SU-DHL-6 (cell line): ENCODE data around the gene SCEL.

Experiments
- H2AFZ ChIP-seq: fragments of 200-600 bp; sonication (generic); 2 replicates; pipeline ENCODE4 v1.6.1; 2014; ENCODE audit warnings: low read depth, mild to moderate bottlenecking, moderate library complexity, mixed read lengths, antibody characterized with exemption, low read length; ENCODE audit not compliant: severe bottlenecking
- H3F3A ChIP-seq: fragments of 200-600 bp; shearing (Covaris generic); 2 replicates; pipeline ENCODE4 v1.6.0; 2016; ENCODE audit warnings: antibody characterized with exemption, mild to moderate bottlenecking; ENCODE audit not compliant: insufficient read depth
- H3K27ac ChIP-seq: fragments of 200-600 bp; sonication (generic); 2 replicates; pipeline ENCODE4 v1.5.1; 2016; ENCODE audit warnings: low read depth, mild to moderate bottlenecking, low read length, moderate library complexity, mixed read lengths
- H3K27me3 ChIP-seq: fragments of 200-600 bp; sonication (generic), shearing (Covaris generic); 2 replicates; pipeline ENCODE4 v1.6.0; 2014; ENCODE audit warnings: mild to moderate bottlenecking, low read length
- H3K36me3 ChIP-seq: fragments of 200-600 bp; sonication (generic); 2 replicates; pipeline ENCODE4 v1.6.1; 2014; ENCODE audit warnings: mild to moderate bottlenecking, low read length, mixed read lengths
- H3K4me2 ChIP-seq: fragments of 300-600, 200-600 bp; shearing (Covaris generic), sonication (generic); 2 replicates; pipeline ENCODE4 v1.6.0; 2014; ENCODE audit warnings: low read length, low read depth, mild to moderate bottlenecking; ENCODE audit not compliant: poor library complexity, severe bottlenecking
- H3K4me3 ChIP-seq: fragments of 200-600 bp; sonication (generic); 2 replicates; pipeline ENCODE4 v1.5.1; 2014; ENCODE audit warnings: antibody characterized with exemption, low read length, mild to moderate bottlenecking, mixed read lengths; ENCODE audit not compliant: insufficient read depth, poor library complexity, severe bottlenecking
- H3K79me2 ChIP-seq: fragments of 200-600 bp; sonication (generic); 2 replicates; pipeline ENCODE4 v1.6.1; 2014; ENCODE audit warnings: mild to moderate bottlenecking, low read length, moderate library complexity; ENCODE audit not compliant: insufficient read depth
- H3K9ac ChIP-seq: fragments of 200-600 bp; sonication (generic); 2 replicates; pipeline ENCODE4 v1.7.0; 2014; ENCODE audit warnings: mild to moderate bottlenecking, low read length
- H3K9me2 ChIP-seq: fragments of 200-600 bp; sonication (generic); replicated peaks from 2 replicates; pipeline ENCODE4 v1.6.1; 2014; ENCODE audit warnings: low read length; ENCODE audit not compliant: insufficient read depth
- H3K9me3 ChIP-seq: fragments of 200-600 bp; sonication (generic); 2 replicates; pipeline ENCODE4 v1.6.1; 2014; ENCODE audit warnings: low read length, mixed read lengths; ENCODE audit not compliant: insufficient read depth
- H4K20me1 ChIP-seq: fragments of 200-600 bp; sonication (generic); 2 replicates; pipeline ENCODE4 v1.6.1; 2014; ENCODE audit warnings: low read depth, mild to moderate bottlenecking, antibody characterized with exemption, low read length, moderate library complexity, mixed read lengths
- EZH2phosphoT487 ChIP-seq: fragments of 200-600 bp; sonication (generic), shearing (Covaris generic); conservative IDR thresholded peaks from 2 replicates; pipeline ENCODE4 v1.6.1; 2018; ENCODE audit warnings: mild to moderate bottlenecking, antibody characterized with exemption, low read length, moderate library complexity, mixed read lengths
- TF ChIP-seq, protein P1 (sequence below): fragments of 200-600 bp; sonication (generic); IDR thresholded peaks from one replicate; pipeline ENCODE4 v1.5.1; 2017; ENCODE audit warnings: antibody characterized with exemption, mild to moderate bottlenecking, low read length, moderate library complexity; ENCODE audit not compliant: insufficient read depth, poor library complexity, severe bottlenecking

SCEL gene

DNA sequence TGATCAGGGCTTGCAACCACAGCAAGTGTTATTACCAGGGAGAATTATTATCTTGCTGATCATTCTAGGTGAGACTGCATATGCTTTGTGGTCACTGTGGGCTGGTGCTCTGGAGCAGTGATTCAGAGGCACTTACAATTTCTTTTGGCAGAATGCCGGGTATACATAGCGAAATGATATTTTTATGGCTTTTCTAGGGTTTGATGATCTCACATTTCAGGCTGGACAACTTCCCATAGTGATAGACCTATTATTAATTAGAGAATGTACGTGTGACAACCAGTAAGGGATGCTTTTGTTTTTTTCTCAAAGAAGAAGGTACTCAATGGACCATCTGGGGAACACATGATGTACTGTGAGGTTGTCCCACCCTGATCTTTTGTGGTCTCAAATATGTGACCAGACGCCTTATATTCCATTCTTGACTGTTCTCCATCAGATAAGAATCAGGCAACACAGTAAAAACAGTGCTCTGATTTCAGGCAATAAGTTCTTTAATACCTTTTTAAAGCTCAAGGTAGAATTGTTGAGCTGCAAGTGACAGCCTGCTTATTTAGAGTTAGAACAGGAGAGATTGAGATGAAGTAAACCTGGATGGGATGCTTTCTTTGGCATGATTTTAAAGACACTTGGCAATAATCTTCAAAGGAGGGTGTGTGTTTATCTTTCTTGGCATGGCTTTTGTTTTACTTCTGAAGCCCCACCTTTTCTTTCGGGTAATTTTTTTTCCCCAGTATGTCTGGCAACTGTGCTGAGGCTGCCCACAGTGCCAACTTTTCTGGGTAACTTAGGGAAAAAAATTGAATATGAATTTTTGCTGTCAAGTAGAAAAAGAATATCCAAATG is 27.4 kb upstream of the SCEL start:
- no peak overlapping the region for H3K4me3 ChIP-seq
- no peaks in the 10 kb centered on the region for H4K20me1 ChIP-seq
- no peaks in the 10 kb centered on the region for H3K9me3 ChIP-seq
- H3K9ac ChIP-seq: no peak overlapping the region
- no peak overlapping the region for H3K4me2 ChIP-seq
- H3K27ac ChIP-seq: no peak overlapping the region
- H3F3A ChIP-seq: no peaks in the 10 kb centered on the region
- no peaks in the 10 kb centered on the region for H3K9me2 ChIP-seq
- no peak overlapping the region for H2AFZ ChIP-seq
- no peaks in the 10 kb centered on the region for H3K36me3 ChIP-seq
- no peaks in the 10 kb centered on the region for H3K27me3 ChIP-seq
- no peaks in the 10 kb centered on the region for H3K79me2 ChIP-seq
- TF ChIP-seq, protein P1, sequence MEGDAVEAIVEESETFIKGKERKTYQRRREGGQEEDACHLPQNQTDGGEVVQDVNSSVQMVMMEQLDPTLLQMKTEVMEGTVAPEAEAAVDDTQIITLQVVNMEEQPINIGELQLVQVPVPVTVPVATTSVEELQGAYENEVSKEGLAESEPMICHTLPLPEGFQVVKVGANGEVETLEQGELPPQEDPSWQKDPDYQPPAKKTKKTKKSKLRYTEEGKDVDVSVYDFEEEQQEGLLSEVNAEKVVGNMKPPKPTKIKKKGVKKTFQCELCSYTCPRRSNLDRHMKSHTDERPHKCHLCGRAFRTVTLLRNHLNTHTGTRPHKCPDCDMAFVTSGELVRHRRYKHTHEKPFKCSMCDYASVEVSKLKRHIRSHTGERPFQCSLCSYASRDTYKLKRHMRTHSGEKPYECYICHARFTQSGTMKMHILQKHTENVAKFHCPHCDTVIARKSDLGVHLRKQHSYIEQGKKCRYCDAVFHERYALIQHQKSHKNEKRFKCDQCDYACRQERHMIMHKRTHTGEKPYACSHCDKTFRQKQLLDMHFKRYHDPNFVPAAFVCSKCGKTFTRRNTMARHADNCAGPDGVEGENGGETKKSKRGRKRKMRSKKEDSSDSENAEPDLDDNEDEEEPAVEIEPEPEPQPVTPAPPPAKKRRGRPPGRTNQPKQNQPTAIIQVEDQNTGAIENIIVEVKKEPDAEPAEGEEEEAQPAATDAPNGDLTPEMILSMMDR: no peak
- no peak for TF ChIP-seq EZH2phosphoT487

DNA sequence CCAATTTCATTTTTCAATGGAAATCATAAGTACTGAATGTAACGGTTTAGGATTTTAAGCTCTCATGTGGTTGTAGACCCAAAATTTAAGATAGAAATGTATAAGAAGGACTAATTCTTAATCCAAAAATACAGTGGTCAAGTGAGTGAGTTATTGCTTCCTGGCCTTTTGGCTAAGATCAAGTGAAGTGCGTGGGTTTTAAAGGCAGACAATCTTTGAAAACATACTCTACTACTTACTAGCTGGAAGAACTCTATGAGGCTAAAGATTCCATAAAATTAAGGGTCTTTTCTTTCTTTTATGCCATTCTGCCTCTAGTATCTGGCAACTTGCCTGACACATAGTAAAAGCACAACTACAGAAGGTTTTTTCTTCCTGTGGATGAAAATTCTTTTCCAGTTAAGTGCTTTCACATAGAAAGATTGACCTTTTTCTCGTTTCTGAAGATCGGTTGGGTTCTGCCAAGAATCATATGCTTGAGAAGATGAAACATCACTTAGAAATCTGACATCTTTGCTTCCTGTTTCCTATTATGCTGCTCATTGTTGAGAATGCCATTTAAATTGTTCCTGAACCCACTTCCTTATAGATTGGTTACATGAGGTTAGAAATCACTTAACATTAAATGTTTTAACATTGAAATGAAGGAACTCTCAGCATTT is 26.4 kb upstream of the SCEL start:
- H2AFZ ChIP-seq: no peak overlapping the region
- no peaks in the 10 kb centered on the region for H3K9me2 ChIP-seq
- no peak overlapping the region for H3K4me3 ChIP-seq
- H3K4me2 ChIP-seq: no peak overlapping the region
- no peaks in the 10 kb centered on the region for H4K20me1 ChIP-seq
- H3K36me3 ChIP-seq: no peaks in the 10 kb centered on the region
- no peaks in the 10 kb centered on the region for H3F3A ChIP-seq
- no peaks in the 10 kb centered on the region for H3K27me3 ChIP-seq
- H3K9me3 ChIP-seq: no peaks in the 10 kb centered on the region
- H3K9ac ChIP-seq: no peak overlapping the region
- no peaks in the 10 kb centered on the region for H3K79me2 ChIP-seq
- TF ChIP-seq, protein P1: no peak
- no peak for TF ChIP-seq EZH2phosphoT487
- no peak overlapping the region for H3K27ac ChIP-seq

DNA sequence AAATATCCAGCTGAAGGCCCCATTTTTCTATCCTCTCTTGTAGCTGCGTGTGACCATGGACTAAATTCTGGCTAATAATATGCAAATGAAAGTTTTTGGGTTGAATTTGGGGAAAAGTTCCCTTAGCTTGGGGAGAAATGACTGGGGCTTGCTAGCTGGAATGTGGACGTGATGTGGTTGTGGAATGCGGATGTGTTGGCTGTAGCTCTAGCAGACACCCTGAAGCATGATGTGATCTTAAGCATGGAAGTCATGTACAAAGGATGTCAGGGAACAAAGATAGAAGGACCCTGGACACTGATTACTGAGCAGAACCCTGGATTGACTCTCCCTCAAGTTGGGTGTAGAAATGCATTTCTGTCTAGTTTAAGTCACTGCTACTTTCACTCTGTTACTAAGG is 25.4 kb upstream of the SCEL start:
- Histone ChIP-seq H3K9ac (no peak overlapping the region), H3K27ac (no peak overlapping the region), H3F3A (no peaks in the 10 kb centered on the region), H4K20me1 (no peaks in the 10 kb centered on the region), H3K9me2 (no peaks in the 10 kb centered on the region), H3K36me3 (no peaks in the 10 kb centered on the region), H3K27me3 (no peaks in the 10 kb centered on the region), H3K4me2 (no peak overlapping the region), H3K4me3 (no peak overlapping the region), H2AFZ (no peak overlapping the region), H3K79me2 (no peaks in the 10 kb centered on the region), H3K9me3 (no peaks in the 10 kb centered on the region)
- TF ChIP-seq, protein P1: no peak
- no peak for TF ChIP-seq EZH2phosphoT487
